GM12864 (cell line): ENCODE measurements around the gene SGTB.
"Not testable (repeated sequence)": the region's sequence is repeated elsewhere in the genome, so short reads cannot be mapped to it uniquely, and the experiment has no call there.

ENCODE experiments used
- DNase-seq: peaks from one replicate; pipeline ENCODE4 v3.0.0-alpha.2; 2011; ENCODE audit warnings: low read depth
- H3K4me3 ChIP-seq: 2 replicates; pipeline ENCODE4 v1.5.1; 2011; ENCODE audit warnings: mild to moderate bottlenecking, low read depth, low read length, control low read depth
- TF ChIP-seq, protein P1 (sequence below): IDR thresholded peaks from 2 replicates; pipeline ENCODE4 v1.5.1; 2011; ENCODE audit warnings: low read depth, mild to moderate bottlenecking, moderate library complexity, low read length, control low read depth, inconsistent platforms; ENCODE audit errors: missing control alignments

SGTB gene

DNA sequence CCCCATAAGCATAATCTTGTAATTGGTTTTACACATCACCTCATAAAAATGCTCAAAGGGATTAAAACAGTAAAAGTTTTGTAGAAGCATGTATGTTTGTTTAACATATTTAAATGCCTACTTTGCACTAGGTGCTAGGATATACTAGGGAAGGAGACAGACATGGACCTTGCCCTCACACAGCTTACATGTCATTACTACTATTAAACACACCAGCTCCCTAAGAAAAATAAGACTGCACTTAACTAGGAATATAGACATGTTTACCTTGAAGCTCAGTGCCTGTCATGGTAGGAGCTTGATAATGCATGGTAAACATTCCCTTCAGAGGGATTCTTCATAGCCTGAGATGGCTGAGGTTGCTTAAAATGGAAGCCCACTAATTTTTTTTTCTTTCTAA lies 90.9 kb downstream of the SGTB start:
- TF ChIP-seq, protein P1, sequence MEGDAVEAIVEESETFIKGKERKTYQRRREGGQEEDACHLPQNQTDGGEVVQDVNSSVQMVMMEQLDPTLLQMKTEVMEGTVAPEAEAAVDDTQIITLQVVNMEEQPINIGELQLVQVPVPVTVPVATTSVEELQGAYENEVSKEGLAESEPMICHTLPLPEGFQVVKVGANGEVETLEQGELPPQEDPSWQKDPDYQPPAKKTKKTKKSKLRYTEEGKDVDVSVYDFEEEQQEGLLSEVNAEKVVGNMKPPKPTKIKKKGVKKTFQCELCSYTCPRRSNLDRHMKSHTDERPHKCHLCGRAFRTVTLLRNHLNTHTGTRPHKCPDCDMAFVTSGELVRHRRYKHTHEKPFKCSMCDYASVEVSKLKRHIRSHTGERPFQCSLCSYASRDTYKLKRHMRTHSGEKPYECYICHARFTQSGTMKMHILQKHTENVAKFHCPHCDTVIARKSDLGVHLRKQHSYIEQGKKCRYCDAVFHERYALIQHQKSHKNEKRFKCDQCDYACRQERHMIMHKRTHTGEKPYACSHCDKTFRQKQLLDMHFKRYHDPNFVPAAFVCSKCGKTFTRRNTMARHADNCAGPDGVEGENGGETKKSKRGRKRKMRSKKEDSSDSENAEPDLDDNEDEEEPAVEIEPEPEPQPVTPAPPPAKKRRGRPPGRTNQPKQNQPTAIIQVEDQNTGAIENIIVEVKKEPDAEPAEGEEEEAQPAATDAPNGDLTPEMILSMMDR: no peak
- no peak overlapping the region for H3K4me3 ChIP-seq
- DNase-seq: no peak

GRCh38 chr5:65625743-65626142 lies 96.2 kb downstream of the SGTB start:
- DNase-seq: no peak
- H3K4me3 ChIP-seq: peak overlapping the region; percentile 90
- TF ChIP-seq, protein P1: no peak

DNA sequence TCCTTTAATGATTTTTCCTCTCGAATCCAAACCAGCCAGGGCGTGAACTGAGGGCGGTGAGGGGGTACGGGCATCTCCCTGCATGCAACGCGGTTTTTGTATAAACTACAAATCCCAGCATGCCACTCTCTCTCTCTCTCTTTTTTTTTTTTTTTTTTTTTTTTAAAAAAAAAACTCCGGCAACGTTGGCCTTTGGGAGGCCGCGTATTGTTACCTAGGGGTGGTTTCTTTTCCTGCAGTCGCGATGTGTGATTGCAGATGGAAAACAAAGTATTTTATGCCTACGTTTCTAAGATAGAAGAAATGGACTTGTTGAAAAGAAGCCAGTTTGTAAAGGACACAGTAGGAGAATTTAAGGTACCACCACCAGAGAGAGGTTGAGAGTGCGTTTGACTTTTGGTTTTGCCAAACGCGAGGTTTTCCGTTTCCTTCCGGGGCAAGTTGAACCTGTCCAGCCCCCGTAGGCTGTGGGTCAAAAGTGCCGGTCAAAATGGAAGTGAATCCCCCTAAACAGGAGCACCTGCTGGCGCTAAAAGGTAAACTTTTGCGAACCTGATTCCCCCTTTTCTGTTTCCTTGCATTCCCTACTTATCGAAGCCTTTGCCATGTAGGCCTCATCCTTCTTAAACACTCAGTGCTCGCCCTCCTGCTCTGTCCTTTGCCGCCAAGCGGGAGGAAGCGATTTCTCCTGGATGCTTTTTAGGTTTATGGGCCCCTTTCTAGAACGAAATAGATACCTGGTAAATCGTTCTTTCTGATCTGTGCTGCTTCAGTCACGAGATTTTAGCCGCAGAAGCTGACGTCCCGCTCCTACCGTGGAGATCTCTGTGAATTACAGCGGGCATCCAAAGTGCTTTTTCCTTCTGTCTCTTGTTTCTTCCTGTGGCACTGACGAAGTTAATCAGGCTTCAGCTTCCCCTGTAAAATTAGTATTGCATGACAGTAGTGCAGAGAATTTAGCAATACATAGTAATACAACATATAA lies 97.0 kb downstream of the SGTB start, which contains the start of the genes SHLD3 and TRAPPC13:
Gene SHLD3 (plus strand): TSS at position 457 of the 985 bp plus-strand sequence. CDS start 4,561 bp downstream, outside the sequence.
Gene TRAPPC13 (plus strand): TSS at position 457 of the 985 bp plus-strand sequence. CDS start 34 bp downstream, at position 491.
- TF ChIP-seq, protein P1: peak; percentile 30
- peak within 1 kb of the TSS; percentile 90 for H3K4me3 ChIP-seq
- peak; percentile 82 for DNase-seq

DNA sequence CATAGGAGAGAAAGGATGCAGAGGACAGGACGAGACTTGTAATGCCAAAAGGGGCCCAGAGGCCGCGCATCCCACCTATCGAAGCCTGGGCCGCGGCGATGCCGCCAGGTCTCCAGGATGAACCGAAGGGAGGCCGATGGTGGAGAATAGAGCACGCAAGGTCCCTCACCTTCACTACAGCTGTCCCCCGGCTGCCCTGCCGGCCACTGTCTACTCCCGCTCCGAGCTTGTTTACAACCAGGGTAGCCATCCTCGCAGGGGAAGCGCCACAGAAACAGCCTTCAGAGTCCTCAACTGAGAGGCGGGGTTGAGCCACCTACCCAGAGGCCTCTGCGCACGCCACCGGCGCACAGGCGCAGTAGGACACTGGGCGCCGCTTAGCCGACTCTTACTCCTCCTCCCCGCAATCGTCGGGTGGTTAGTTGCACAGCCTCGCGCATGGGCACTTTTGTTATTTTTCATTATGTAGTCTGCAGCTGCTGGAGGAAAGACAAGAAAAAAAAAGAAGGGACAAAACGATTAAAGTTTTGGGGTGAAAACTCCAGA lies 97.8 kb downstream of the SGTB start, which contains the start of gene TRIM23:
Gene TRIM23 (minus strand): TSS at position 309 of the 546 bp plus-strand sequence. CDS start 59 bp downstream, at position 250.
- DNase-seq: peak; percentile 80
- TF ChIP-seq, protein P1: peak; percentile 20
- peak within 1 kb of the TSS; percentile 90 for H3K4me3 ChIP-seq

- TF ChIP-seq, protein P1: no peak
- no peak for DNase-seq
- H3K4me3 ChIP-seq: peak overlapping the region; percentile 90
Measured at GRCh38 chr5:65623482-65623881, 98.4 kb downstream of the SGTB start.

GRCh38 chr5:65621961-65622360 lies 99.9 kb downstream of the SGTB start:
- not testable (repeated sequence) for H3K4me3 ChIP-seq, DNase-seq

GRCh38 chr5:65620021-65620420 lies 101.9 kb downstream of the SGTB start:
- TF ChIP-seq, protein P1: no peak
- DNase-seq: no peak
- H3K4me3 ChIP-seq: no peak overlapping the region
